Daoy (cell line): ENCODE measurements around the gene GALP. TPM values are rescaled to one million over a fixed set of nuclear protein-coding genes. Genes with fewer than 3 reads are reported as not detected.
"Not testable (repeated sequence)": the region's sequence is repeated elsewhere in the genome, so short reads cannot be mapped to it uniquely, and the experiment has no call there.

Source experiments
- DNase-seq: peaks from one replicate; pipeline ENCODE4 v3.0.0-alpha.2; 2015; ENCODE audit warnings: low read depth
- total RNA-seq: library from RNA; depleted of rRNA; stranded (reverse); fragments of >200 nt; shearing (Covaris generic); gene quantifications from 2 replicates; pipeline ENCODE4 v1.2.3, GENCODE V29; 2014

The GALP gene
- total RNA-seq, 1 experiment from 2014 or later, result not detected

- DNase-seq, result no peak
Observed at GRCh38 chr19:56148096-56148495, 27.7 kb upstream of the GALP start.

GRCh38 chr19:56148955-56149655 is 26.7 kb upstream of the GALP start:
- DNase-seq, result not testable (repeated sequence)

- DNase-seq, result no peak
Observed at GRCh38 chr19:56149656-56150038, 26.2 kb upstream of the GALP start.

GRCh38 chr19:56150358-56150757 is 25.4 kb upstream of the GALP start:
- DNase-seq, result no peak

GRCh38 chr19:56152644-56153043 is 23.2 kb upstream of the GALP start:
- no peak for DNase-seq

GRCh38 chr19:56153507-56153906 is 22.3 kb upstream of the GALP start:
- DNase-seq, result no peak

GRCh38 chr19:56155124-56155687 is 20.6 kb upstream of the GALP start:
- DNase-seq, result peak; percentile 27

- DNase-seq, result no peak
Observed at GRCh38 chr19:56156768-56157167, 19.0 kb upstream of the GALP start.

- no peak for DNase-seq
Observed at GRCh38 chr19:56158170-56158757, 17.5 kb upstream of the GALP start.

- DNase-seq, result no peak
Observed at GRCh38 chr19:56159009-56159559, 16.7 kb upstream of the GALP start.

- no peak for DNase-seq
Observed at GRCh38 chr19:56159622-56160271, 16.1 kb upstream of the GALP start.

- no peak for DNase-seq
Observed at GRCh38 chr19:56161534-56161933, 14.3 kb upstream of the GALP start.

GRCh38 chr19:56162258-56162657 is 13.6 kb upstream of the GALP start:
- DNase-seq, result peak; percentile 66

- DNase-seq, result no peak
Observed at GRCh38 chr19:56163097-56163496, 12.7 kb upstream of the GALP start.

- no peak for DNase-seq
Observed at GRCh38 chr19:56167064-56167578, 8.7 kb upstream of the GALP start.

GRCh38 chr19:56170261-56170660 is 5.5 kb upstream of the GALP start:
- DNase-seq, result peak; percentile 96

- DNase-seq, result no peak
Observed at GRCh38 chr19:56174086-56174485, 1.7 kb upstream of the GALP start.

- DNase-seq, result no peak
Observed at GRCh38 chr19:56174550-56174949, 1.3 kb upstream of the GALP start.

GRCh38 chr19:56176310-56176709 is 502 bp downstream of the GALP start:
- not testable (repeated sequence) for DNase-seq

- no peak for DNase-seq
Observed at GRCh38 chr19:56176881-56177280, 1.1 kb downstream of the GALP start.

GRCh38 chr19:56177564-56178243 is 1.9 kb downstream of the GALP start:
- DNase-seq, result no peak

- no peak for DNase-seq
Observed at GRCh38 chr19:56189785-56190184, 14.0 kb downstream of the GALP start.
